CD4-positive, alpha-beta T cell treated with Interleukin-17A for 4 hours (primary cell): ENCODE measurements around the gene FOXD3.
"Not testable (repeated sequence)": the region's sequence is repeated elsewhere in the genome, so short reads cannot be mapped to it uniquely, and the experiment has no call there.

Experiments used
- DNase-seq: peaks from one replicate; pipeline ENCODE4 v3.0.0-alpha.2; 2020; ENCODE audit warnings: mixed read lengths

Gene FOXD3

GRCh38 chr1:63321066-63321784 lies 1.1 kb upstream of the FOXD3 start:
- no peak for DNase-seq

GRCh38 chr1:63321785-63322113 lies 618 bp upstream of the FOXD3 start:
- DNase-seq = no peak

- peak; percentile 50 for DNase-seq
These were observed 837 bp downstream of the FOXD3 start for GRCh38 chr1:63322944-63323864.

GRCh38 chr1:63323865-63324778 lies 1.8 kb downstream of the FOXD3 start:
- no peak for DNase-seq

GRCh38 chr1:63324779-63325119 lies 2.4 kb downstream of the FOXD3 start:
- no peak for DNase-seq

GRCh38 chr1:63325279-63325985 lies 3.1 kb downstream of the FOXD3 start:
- no peak for DNase-seq

- DNase-seq = no peak
These were observed 3.7 kb downstream of the FOXD3 start for GRCh38 chr1:63326106-63326472.

- no peak for DNase-seq
These were observed 4.4 kb downstream of the FOXD3 start for GRCh38 chr1:63326473-63327380.

- DNase-seq = peak; percentile 43
These were observed 5.2 kb downstream of the FOXD3 start for GRCh38 chr1:63327417-63328054.

- DNase-seq = no peak
These were observed 5.8 kb downstream of the FOXD3 start for GRCh38 chr1:63328122-63328521.

- DNase-seq = no peak
These were observed 6.4 kb downstream of the FOXD3 start for GRCh38 chr1:63328781-63329180.

- DNase-seq = no peak
These were observed 7.4 kb downstream of the FOXD3 start for GRCh38 chr1:63329621-63330330.

GRCh38 chr1:63330331-63330916 lies 8.1 kb downstream of the FOXD3 start:
- DNase-seq = no peak

- no peak for DNase-seq
These were observed 20.0 kb downstream of the FOXD3 start for GRCh38 chr1:63342402-63342801.

GRCh38 chr1:63343922-63344321 lies 21.6 kb downstream of the FOXD3 start:
- no peak for DNase-seq

GRCh38 chr1:63350320-63350719 lies 28.0 kb downstream of the FOXD3 start:
- no peak for DNase-seq

- DNase-seq = no peak
These were observed 30.4 kb downstream of the FOXD3 start for GRCh38 chr1:63352736-63353135.

- not testable (repeated sequence) for DNase-seq
These were observed 33.9 kb downstream of the FOXD3 start for GRCh38 chr1:63356234-63356633.

- no peak for DNase-seq
These were observed 37.2 kb downstream of the FOXD3 start for GRCh38 chr1:63359561-63359960.

- no peak for DNase-seq
These were observed 39.7 kb downstream of the FOXD3 start for GRCh38 chr1:63362073-63362472.
